Activated CD8-positive, alpha-beta memory T cell treated with anti-CD3 and anti-CD28 coated beads, Interleukin-2, amount 50 U/mL, for 24 hours (primary cell): Measurements from ENCODE around the gene NLRP11.
"Not testable (repeated sequence)": the region's sequence is repeated elsewhere in the genome, so short reads cannot be mapped to it uniquely, and the experiment has no call there.

Experiments used
- DNase-seq: peaks from one replicate; pipeline ENCODE4 v3.0.0-alpha.2; 2020; ENCODE audit errors: extremely low read depth

The NLRP11 gene

DNA sequence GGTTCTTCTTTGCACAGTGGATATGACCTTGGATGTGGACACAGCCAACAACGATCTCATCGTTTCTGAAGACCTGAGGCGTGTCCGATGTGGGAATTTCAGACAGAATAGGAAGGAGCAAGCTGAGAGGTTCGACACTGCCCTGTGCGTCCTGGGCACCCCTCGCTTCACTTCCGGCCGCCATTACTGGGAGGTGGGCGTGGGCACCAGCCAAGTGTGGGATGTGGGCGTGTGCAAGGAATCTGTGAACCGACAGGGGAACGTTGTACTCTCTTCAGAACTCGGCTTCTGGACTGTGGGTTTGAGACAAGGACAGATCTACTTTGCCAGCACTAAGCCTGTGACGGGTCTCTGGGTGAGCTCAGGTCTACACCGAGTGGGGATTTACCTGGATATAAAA lies 53.5 kb downstream of the NLRP11 start:
- no peak for DNase-seq

DNA sequence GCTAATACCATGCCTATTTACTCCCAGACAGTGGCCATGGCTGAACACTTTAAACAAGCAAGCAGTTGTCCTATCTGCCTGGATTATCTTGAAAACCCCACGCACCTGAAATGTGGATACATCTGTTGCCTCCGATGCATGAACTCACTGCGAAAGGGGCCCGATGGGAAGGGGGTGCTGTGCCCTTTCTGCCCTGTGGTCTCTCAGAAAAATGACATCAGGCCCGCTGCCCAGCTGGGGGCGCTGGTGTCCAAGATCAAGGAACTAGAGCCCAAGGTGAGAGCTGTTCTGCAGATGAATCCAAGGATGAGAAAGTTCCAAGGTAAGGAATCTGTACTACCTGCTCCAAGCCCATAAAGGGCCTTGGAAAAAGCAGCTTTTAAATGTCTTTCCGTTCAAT lies 54.3 kb downstream of the NLRP11 start:
- DNase-seq, result no peak

DNA sequence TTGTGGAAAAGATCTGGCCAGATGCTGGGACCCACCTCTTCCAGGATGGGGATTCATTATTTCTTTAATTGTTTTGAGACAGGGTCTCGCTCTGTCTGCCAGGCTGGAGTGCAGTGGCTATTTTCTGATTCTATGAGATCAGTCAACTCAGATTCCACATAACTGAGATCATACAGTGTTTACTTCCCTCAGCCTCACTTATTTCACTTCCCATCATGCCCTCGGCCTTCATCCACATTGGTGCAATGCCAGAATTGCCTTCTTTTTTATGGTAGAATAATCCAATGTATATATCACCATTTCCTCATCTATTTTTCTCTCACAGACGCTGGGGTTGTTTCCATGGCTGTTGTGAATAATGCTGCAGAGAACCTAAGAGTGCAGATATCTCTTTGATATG lies 62.2 kb downstream of the NLRP11 start:
- not testable (repeated sequence) for DNase-seq

DNA sequence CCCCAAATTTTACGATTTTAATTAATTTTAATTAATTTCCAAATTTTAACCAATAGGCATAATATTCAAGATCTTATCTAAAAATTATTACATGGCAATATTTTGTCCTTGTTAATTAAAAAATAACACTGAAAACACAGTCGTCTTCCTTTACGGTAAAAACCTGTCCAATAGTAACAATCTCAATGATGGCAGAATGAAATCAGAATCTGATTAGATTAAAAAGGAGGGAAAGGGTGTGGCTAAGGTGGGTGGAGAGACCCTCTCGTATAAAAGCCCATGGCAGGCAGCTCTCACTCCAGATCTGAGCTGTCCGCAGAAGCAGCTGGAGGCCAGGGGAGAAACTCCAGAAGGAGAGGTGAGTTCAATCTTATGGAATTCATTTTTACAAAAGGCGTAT lies 63.0 kb downstream of the NLRP11 start, which contains the start of gene RFPL4AL1:
TSS of gene RFPL4AL1 (plus strand) at position 301 of the 400 bp plus-strand sequence. CDS start 2,687 bp downstream, outside the sequence.
- DNase-seq, result not testable (repeated sequence)

DNA sequence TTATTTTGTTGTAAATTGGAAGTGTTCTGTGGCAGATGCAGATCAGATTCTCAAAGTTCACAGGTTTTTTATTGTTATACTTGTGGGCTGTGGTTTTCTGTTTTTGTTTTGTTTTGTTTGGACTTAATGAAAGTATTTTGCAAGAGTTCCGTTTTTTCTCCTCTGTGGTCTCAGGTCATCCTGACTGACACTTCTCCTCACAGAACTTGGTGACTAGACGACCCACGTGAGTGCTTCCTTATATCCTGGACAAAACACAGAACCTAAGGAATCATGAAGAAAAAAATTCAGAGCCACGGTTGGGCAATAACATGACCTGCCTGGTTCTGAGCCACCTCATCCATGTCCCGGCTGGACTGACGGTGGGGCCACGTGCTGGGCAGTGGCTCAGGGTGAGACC lies 65.3 kb downstream of the NLRP11 start:
- DNase-seq, result no peak

DNA sequence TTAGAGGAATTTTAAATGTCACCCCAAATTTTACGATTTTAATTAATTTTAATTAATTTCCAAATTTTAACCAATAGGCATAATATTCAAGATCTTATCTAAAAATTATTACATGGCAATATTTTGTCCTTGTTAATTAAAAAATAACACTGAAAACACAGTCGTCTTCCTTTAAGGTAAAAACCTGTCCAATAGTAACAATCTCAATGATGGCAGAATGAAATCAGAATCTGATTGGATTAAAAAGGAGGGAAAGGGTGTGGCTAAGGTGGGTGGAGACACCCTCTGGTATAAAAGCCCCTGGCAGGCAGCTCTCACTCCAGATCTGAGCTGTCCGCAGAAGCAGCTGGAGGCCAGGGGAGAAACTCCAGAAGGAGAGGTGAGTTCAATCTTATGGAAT lies 73.0 kb downstream of the NLRP11 start, which contains the start of gene RFPL4A:
TSS of gene RFPL4A (plus strand) at position 301 of the 400 bp plus-strand sequence. CDS start 2,704 bp downstream, outside the sequence.
- DNase-seq, result not testable (repeated sequence)

DNA sequence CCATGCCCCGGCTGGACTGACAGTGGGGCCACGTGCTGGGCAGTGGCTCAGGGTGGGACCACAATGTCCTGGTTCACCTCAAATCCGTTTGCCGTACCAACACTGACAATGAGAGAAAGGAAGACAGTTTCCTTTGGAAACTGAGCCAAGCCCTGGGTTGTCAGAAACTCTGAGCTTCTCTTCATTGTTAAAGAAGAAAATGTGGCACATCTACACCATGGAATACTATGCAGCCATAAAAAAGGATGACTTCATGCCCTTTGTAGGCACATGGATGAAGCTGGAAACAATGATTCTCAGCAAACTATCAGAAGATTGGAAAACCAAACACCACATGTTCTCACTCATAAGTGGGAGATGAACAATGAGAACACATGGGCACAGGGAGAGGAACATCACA lies 75.0 kb downstream of the NLRP11 start:
- not testable (repeated sequence) for DNase-seq

DNA sequence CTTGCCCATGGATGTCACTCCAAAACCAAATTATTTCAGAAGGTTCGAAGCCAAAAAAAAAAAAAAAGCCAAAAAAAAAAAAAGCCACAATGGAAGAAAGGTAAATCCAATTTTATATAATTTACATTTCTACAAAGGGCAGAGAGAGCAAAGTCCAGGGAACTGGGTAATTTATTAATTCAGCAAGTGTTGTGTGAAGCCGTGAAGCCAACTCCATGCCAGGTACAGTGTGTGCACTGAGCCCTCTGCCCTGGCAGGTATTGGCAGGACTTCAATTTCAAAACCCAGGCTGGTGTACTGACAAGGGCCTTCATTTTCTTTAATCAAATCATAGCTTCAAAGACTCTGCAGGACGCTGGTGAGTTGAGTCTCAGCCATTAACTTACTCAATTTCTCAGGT lies 78.4 kb downstream of the NLRP11 start:
- DNase-seq, result no peak

DNA sequence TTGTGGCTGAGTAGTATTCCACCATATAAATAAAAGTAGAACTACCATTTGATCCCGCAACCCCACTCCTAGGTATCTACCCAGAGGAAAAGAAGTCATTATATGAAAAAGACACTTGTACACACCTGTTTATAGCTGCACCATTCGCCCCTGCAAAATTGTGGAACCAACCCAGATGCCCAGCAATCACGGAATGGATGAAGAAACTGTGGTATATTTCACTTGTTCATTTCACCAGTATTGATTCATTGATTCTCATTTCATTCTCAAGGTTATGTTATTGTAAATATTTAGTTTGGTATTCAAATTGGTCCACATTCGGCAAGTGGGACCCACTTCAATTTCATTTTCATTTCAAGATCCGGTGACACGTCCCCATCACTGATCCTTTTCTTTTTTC lies 81.1 kb downstream of the NLRP11 start:
- no peak for DNase-seq

DNA sequence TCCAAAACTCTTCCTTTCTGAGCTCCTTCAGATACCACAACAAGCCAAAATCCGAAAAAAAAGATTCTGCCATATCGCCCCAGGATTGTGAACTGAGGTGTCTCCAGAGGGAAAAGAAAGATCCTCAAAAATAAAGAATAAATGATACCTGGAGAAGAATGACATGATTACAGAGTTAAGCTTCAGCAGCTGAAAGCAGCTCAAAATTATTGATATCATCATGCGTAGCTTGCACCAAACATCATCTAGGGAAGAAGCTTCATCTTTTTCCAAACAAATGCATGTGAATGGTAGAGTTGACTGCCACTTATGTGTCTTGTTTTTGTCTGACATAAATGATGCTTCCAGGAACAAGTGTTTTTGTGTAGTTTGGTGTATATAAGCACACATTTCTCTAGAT lies 93.5 kb downstream of the NLRP11 start, which contains the start of gene NLRP9:
TSS of gene NLRP9 (minus strand) at position 101 of the 400 bp plus-strand sequence. CDS start at position 73, 28 bp downstream.
- DNase-seq, result no peak
